Kidney (tissue), 14 donors: ENCODE data around the gene ANKRD44. TPM values are rescaled to one million over a fixed set of nuclear protein-coding genes. Genes with fewer than 3 reads are reported as not detected.

ENCODE experiments used
- DNase-seq, 5 donors: peaks; one replicate each; pipeline ENCODE4 v3.0.0-alpha.2; 2013 to 2020
- FAIRE-seq: peaks from 2 replicates; lab custom pipeline; 2012; peaks lifted over from hg19 to GRCh38; lab: Jason Lieb, UNC
- H3K27ac ChIP-seq, 2 donors: one replicate each; pipeline ENCODE4 v1.7.0; 2013; ENCODE audit warnings: low read depth in 2 of 2, low read length in 2 of 2, inconsistent platforms in 1 of 2
- H3K27me3 ChIP-seq: one replicate; pipeline ENCODE4 v1.7.1; 2013; ENCODE audit warnings: low read length, inconsistent platforms; ENCODE audit not compliant: control insufficient read depth, insufficient read depth
- H3K36me3 ChIP-seq, 3 donors: one replicate each; pipeline versions ENCODE4 v1.7.0 to v1.7.1; 2013; ENCODE audit warnings: low read length in 3 of 3, control low read depth in 1 of 3, inconsistent platforms in 1 of 3; ENCODE audit not compliant: insufficient read depth in 3 of 3, control insufficient read depth in 2 of 3
- H3K4me1 ChIP-seq, 3 donors: one replicate each; pipeline versions ENCODE4 v1.7.0 to v1.7.1; 2013; ENCODE audit warnings: low read length in 3 of 3, inconsistent platforms in 1 of 3, low read depth in 1 of 3; ENCODE audit not compliant: control insufficient read depth in 2 of 3, insufficient read depth in 2 of 3
- H3K4me3 ChIP-seq, 3 donors: one replicate each; pipeline versions ENCODE4 v1.7.0 to v1.8.1; 2013; ENCODE audit warnings: low read length in 3 of 3, control low read depth in 1 of 3, inconsistent platforms in 1 of 3
- H3K9ac ChIP-seq, 3 donors: one replicate each; pipeline versions ENCODE4 v1.7.0 to v1.7.1; 2013; ENCODE audit warnings: low read length in 3 of 3, control low read depth in 1 of 3, inconsistent platforms in 1 of 3
- H3K9me3 ChIP-seq, 3 donors: one replicate each; pipeline versions ENCODE4 v1.7.0 to v1.7.1; 2013; ENCODE audit warnings: low read length in 3 of 3, control low read depth in 1 of 3, inconsistent platforms in 1 of 3; ENCODE audit not compliant: control insufficient read depth in 2 of 3, insufficient read depth in 1 of 3
- intact Hi-C: fragments of 100-400 bp; cut with DNase I; formaldehyde crosslinking; loops from one replicate; pipeline ENCODE4 v1.11.1; 2022
- polyA plus RNA-seq: library from polyadenylated mRNA; stranded (reverse); fragments of 350-450 nt; fragmentation: Illumina TruSeq; extraction: RNeasy Lipid Tissue Mini Kit (QIAGEN cat#74804); gene quantifications from one replicate; pipeline ENCODE4 v1.2.3, GENCODE V29; 2014; ENCODE audit warnings: low read depth, low replicate concordance; ENCODE audit not compliant: insufficient read depth
- total RNA-seq: library from RNA; stranded (reverse); fragmentation: NEBNext Ultra II Directional; extraction: Animal tissue kit (Norgen Biotek cat#: 25700); gene quantifications from one replicate; pipeline ENCODE4 v1.2.1, GENCODE V29; 2021
- TF ChIP-seq, protein P1 (sequence below): IDR thresholded peaks from 3 replicates; pipeline ENCODE4 v1.5.1; 2012; ENCODE audit warnings: mild to moderate bottlenecking, moderate library complexity, borderline replicate concordance; ENCODE audit not compliant: insufficient read depth; ENCODE audit errors: extremely low read depth
- donor health status: control.
- donor health status: control.
- donor health status: control.
- donor health status: control.
- donor health status: control.
- donor health status: DM: yes; HTN: yes; CAD: no.
- donor health status: Normal renal cell carcinoma (clear cell type).

The ANKRD44 gene
- total and polyA plus RNA-seq, 2 donors from 2014 or later, result 2.2 to 39.2 TPM

DNA sequence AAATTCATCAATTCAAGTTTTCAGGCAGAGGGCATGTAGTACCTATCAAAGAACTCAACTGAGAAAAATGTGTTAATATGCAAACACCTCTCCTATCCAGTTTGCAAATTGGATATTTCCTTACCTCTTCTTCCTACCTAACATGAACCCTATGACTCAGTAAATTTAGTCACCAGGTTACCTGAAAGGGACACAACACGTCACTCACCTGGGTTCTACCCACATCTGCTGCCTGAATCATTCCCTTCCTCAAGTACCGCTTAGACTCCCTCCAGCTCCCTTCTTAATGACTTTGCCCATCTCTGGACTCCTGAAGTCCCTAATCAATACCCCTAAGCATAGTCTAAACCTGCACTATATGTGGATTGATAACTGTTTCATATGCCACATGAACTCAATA, 10.4 kb downstream of the ANKRD44 start:
- H3K36me3 ChIP-seq, result no peaks in the 10 kb centered on the region
- FAIRE-seq (no peak), DNase-seq (no peak)
- H3K4me3 ChIP-seq, result no peak overlapping the region
- intact Hi-C loops, result no loop called here
- no peaks in the 10 kb centered on the region for H3K9me3 ChIP-seq
- TF ChIP-seq, protein P1, sequence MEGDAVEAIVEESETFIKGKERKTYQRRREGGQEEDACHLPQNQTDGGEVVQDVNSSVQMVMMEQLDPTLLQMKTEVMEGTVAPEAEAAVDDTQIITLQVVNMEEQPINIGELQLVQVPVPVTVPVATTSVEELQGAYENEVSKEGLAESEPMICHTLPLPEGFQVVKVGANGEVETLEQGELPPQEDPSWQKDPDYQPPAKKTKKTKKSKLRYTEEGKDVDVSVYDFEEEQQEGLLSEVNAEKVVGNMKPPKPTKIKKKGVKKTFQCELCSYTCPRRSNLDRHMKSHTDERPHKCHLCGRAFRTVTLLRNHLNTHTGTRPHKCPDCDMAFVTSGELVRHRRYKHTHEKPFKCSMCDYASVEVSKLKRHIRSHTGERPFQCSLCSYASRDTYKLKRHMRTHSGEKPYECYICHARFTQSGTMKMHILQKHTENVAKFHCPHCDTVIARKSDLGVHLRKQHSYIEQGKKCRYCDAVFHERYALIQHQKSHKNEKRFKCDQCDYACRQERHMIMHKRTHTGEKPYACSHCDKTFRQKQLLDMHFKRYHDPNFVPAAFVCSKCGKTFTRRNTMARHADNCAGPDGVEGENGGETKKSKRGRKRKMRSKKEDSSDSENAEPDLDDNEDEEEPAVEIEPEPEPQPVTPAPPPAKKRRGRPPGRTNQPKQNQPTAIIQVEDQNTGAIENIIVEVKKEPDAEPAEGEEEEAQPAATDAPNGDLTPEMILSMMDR, result no peak
- no peaks in the 10 kb centered on the region for H3K27me3 ChIP-seq
- no peak overlapping the region for H3K9ac ChIP-seq
- H3K4me1 ChIP-seq, result no peaks in the 10 kb centered on the region
- H3K27ac ChIP-seq, result no peak overlapping the region

DNA sequence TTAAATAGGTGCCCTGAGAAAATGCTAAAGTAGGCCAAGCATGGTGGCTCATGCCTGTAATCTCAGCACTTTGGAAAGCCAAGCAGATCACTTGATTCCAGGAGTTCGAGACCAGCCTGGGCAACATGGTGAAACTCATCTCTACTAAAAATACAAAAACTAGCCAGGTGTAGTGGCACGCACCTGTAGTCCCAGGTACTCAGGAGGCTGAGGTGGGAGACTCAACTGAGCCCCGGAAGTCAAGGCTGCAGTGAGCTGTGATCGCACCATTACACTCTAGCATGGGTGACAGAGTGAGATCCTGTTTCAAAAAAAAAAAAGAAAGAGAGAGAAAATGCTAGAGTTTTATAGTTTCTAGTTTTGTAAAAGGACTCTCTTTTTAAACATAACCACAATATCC, 12.0 kb downstream of the ANKRD44 start:
- no peaks in the 10 kb centered on the region for H3K36me3 ChIP-seq
- H3K27me3 ChIP-seq, result no peaks in the 10 kb centered on the region
- FAIRE-seq, result no peak
- intact Hi-C loops, result no loop called here
- no peak for DNase-seq
- no peaks in the 10 kb centered on the region for H3K9me3 ChIP-seq
- H3K27ac ChIP-seq, result no peak overlapping the region
- TF ChIP-seq, protein P1, result no peak
- H3K4me1 ChIP-seq, result no peaks in the 10 kb centered on the region
- no peak overlapping the region for H3K4me3 ChIP-seq
- H3K9ac ChIP-seq, result no peak overlapping the region

DNA sequence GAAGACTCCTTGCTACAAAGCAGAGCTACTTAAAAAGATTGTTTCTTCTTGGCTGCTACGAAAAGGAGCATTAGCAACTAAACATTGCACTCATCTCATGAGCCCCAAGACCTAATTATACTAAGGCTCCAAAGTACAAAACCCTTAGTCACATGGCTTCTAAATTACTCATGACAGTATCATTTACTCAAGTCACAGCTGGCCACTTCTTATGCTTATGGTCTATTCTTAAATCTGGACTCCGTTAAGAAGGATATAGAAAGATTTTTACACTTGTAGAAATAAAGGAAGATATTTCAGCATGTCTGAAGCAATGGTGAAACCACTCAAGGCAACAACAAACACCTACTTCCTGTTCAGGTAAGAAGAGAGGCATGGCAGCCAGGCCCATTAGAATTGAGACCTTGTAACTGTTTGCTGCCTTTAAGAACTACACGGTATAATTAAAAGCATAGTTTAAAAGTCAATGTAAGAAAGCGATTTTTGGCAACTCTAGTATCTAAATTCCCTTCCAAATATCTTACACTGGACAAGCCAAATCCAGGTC, 12.7 kb downstream of the ANKRD44 start:
- DNase-seq (no peak), FAIRE-seq (no peak)
- Histone ChIP-seq H3K36me3 (no peaks in the 10 kb centered on the region), H3K9me3 (no peaks in the 10 kb centered on the region), H3K4me1 (no peaks in the 10 kb centered on the region), H3K9ac (no peak overlapping the region), H3K27ac (no peak overlapping the region), H3K27me3 (no peaks in the 10 kb centered on the region), H3K4me3 (no peak overlapping the region)
- intact Hi-C loops, result no loop called here
- TF ChIP-seq, protein P1, result no peak

DNA sequence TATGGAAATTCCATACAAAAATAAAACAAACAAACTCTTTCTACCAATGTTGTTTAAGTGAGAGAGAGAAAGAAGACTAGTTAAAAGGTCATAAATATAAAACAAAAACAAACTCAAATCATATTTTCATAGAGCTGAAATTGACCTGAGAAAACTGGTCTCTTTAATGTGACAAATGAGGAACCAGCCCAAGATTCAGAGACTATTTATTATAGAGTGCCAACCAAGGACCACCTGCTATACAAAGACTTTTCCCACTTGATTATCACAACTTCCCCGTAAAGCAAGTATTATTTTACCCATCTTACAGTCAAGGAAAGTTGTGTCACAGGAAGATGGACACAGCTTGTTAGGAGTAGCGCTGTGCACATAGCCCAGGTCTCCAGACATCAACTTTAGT, 13.3 kb downstream of the ANKRD44 start:
- Histone ChIP-seq H3K9ac (no peak overlapping the region), H3K4me1 (no peaks in the 10 kb centered on the region), H3K36me3 (no peaks in the 10 kb centered on the region), H3K4me3 (no peak overlapping the region), H3K27ac (no peak overlapping the region), H3K27me3 (no peaks in the 10 kb centered on the region), H3K9me3 (no peaks in the 10 kb centered on the region)
- TF ChIP-seq, protein P1, result no peak
- intact Hi-C loops, result no loop called here
- DNase-seq, result no peak
- FAIRE-seq, result no peak
